Measurements from ENCODE around the gene SPHK1.

- TF ChIP-seq CTCF (IDR thresholded peaks at IDR 0.05) = no peak
- TF ChIP-seq POLR2AphosphoS5 (IDR thresholded peaks at IDR 0.05; ENCODE audit: low read depth, low read length) = no peak
- no peak for TF ChIP-seq TCF7L2 (IDR thresholded peaks at IDR 0.05; ENCODE audit: low read depth, low read length)
Measured at GRCh38 chr17:76417499-76418143, 33.2 kb downstream of the SPHK1 start.

Measured in Panc1 (cell line).